SK-N-SH (cell line): ENCODE measurements around the gene ITLN1. TPM values are rescaled to one million over a fixed set of nuclear protein-coding genes. Genes with fewer than 3 reads are reported as not detected.

Source experiments
- CTCF ChIA-PET: fragments of 300-600, 350-600 bp; formaldehyde crosslinking; extraction: SDS; loops from one replicate; lab custom pipeline; 2021; lab: Yijun Ruan, JAX
- POLR2A ChIA-PET: fragments of 350-600 bp; sonication (Branson Sonifier 250); formaldehyde crosslinking; extraction: SDS; loops from one replicate; lab custom pipeline; 2020; ENCODE audit warnings: antibody characterized with exemption, inconsistent platforms; lab: Yijun Ruan, JAX
- DNase-seq: peaks from one replicate; pipeline ENCODE4 v3.0.0; 2012
- H2AFZ ChIP-seq: fragments of 200-600 bp; sonication (generic); 2 replicates; pipeline ENCODE4 v1.8.1; 2016; ENCODE audit warnings: antibody characterized with exemption, mild to moderate bottlenecking, low read depth
- H3F3A ChIP-seq: fragments of 200-600 bp; sonication (generic); replicated peaks from 2 replicates; pipeline ENCODE3; 2016; ENCODE audit warnings: antibody characterized with exemption, mild to moderate bottlenecking; ENCODE audit not compliant: insufficient read depth
- H3K27ac ChIP-seq, 2 experiments: fragments of 200-500 bp in 1 of 2; fragments of 200-600 bp in 1 of 2; sonication (Bioruptor generic) in 1 of 2; sonication (generic), shearing (Covaris generic) in 1 of 2; 2 replicates each; pipeline versions ENCODE4 v1.5.1 to v1.6.1; 2014 to 2016; ENCODE audit warnings: low read depth in 2 of 2, inconsistent platforms in 1 of 2, low read length in 1 of 2, mild to moderate bottlenecking in 1 of 2, mixed read lengths in 1 of 2
- H3K27me3 ChIP-seq: fragments of 200-600 bp; sonication (generic), shearing (Covaris generic); 2 replicates; pipeline ENCODE4 v1.6.1; 2016; ENCODE audit warnings: mixed run types; ENCODE audit not compliant: insufficient read depth
- H3K36me3 ChIP-seq, 2 experiments: fragments of 200-500 bp in 1 of 2; fragments of 200-600 bp in 1 of 2; sonication (Bioruptor generic) in 1 of 2; sonication (generic) in 1 of 2; replicated peaks in 1 of 2; 2 replicates each; pipeline versions ENCODE3 to v1.5.1; 2014 to 2016; ENCODE audit warnings: low read length in 1 of 2, mild to moderate bottlenecking in 1 of 2; ENCODE audit not compliant: insufficient read depth in 2 of 2, control insufficient read depth in 1 of 2
- H3K4me1 ChIP-seq, 2 experiments: fragments of 200-500 bp in 1 of 2; fragments of 200-600 bp in 1 of 2; sonication (Bioruptor generic) in 1 of 2; sonication (generic), shearing (Covaris generic) in 1 of 2; 2 replicates each; pipeline versions ENCODE4 v1.5.1 to v1.6.1; 2014 to 2016; ENCODE audit warnings: low read depth in 1 of 2, low read length in 1 of 2, mixed run types in 1 of 2; ENCODE audit not compliant: insufficient read depth in 2 of 2, control insufficient read depth in 1 of 2
- H3K4me2 ChIP-seq: fragments of 200-600 bp; sonication (generic), shearing (Covaris generic); 2 replicates; pipeline ENCODE4 v1.6.1; 2017; ENCODE audit warnings: mixed run types
- H3K4me3 ChIP-seq, 2 experiments: fragments of 200-500 bp in 1 of 2; fragments of 200-600 bp in 1 of 2; sonication (Bioruptor generic) in 1 of 2; sonication (generic), shearing (Covaris generic) in 1 of 2; 2 replicates each; pipeline versions ENCODE4 v1.5.1 to v1.8.1; 2014 to 2016; ENCODE audit warnings: low read depth in 2 of 2, inconsistent platforms in 1 of 2, low read length in 1 of 2, mild to moderate bottlenecking in 1 of 2, mixed read lengths in 1 of 2, moderate library complexity in 1 of 2
- H3K79me2 ChIP-seq: fragments of 200-600 bp; sonication (generic); 2 replicates; pipeline ENCODE4 v1.8.1; 2017; ENCODE audit warnings: mild to moderate bottlenecking; ENCODE audit not compliant: insufficient read depth
- H3K9ac ChIP-seq: fragments of 200-600 bp; sonication (generic); 2 replicates; pipeline ENCODE4 v1.6.1; 2017; ENCODE audit warnings: mixed run types
- H3K9me2 ChIP-seq: fragments of 200-600 bp; sonication (generic); 2 replicates; pipeline ENCODE4 v1.6.1; 2017; ENCODE audit warnings: mixed run types
- H3K9me3 ChIP-seq: fragments of 200-600 bp; sonication (generic); 2 replicates; pipeline ENCODE4 v1.6.1; 2017; ENCODE audit warnings: mixed run types, mild to moderate bottlenecking, moderate library complexity
- H4K20me1 ChIP-seq: fragments of 200-600 bp; sonication (generic); 2 replicates; pipeline ENCODE4 v1.6.1; 2017; ENCODE audit warnings: mild to moderate bottlenecking, mixed run types; ENCODE audit not compliant: insufficient read depth
- EP300 ChIP-seq, 2 experiments: IDR thresholded peaks; 2 replicates each; pipeline versions ENCODE4 v1.4.0 to v1.6.1; 2012; ENCODE audit warnings: borderline replicate concordance in 1 of 2, low read depth in 1 of 2, low read length in 1 of 2
- EZH2phosphoT487 ChIP-seq: fragments of 200-600 bp; sonication (generic); IDR thresholded peaks from 2 replicates; pipeline ENCODE4 v1.6.1; 2017; ENCODE audit warnings: low read depth, mixed run types, mild to moderate bottlenecking, antibody characterized with exemption, moderate library complexity, borderline replicate concordance
- FOXM1 ChIP-seq: IDR thresholded peaks from 2 replicates; pipeline ENCODE4 v1.4.0; 2012; ENCODE audit warnings: low read depth, mild to moderate bottlenecking
- NFIC ChIP-seq: IDR thresholded peaks from 2 replicates; pipeline ENCODE4 v1.4.0; 2012; ENCODE audit warnings: borderline replicate concordance
- NRF1 ChIP-seq: IDR thresholded peaks from 2 replicates; pipeline ENCODE4 v1.6.1; 2012; ENCODE audit warnings: low read depth, mild to moderate bottlenecking, low read length
- PBX3 ChIP-seq: IDR thresholded peaks from 2 replicates; pipeline ENCODE4; 2012
- POLR2AphosphoS5 ChIP-seq: IDR thresholded peaks from 2 replicates; pipeline ENCODE4 v1.6.1; 2012; ENCODE audit warnings: low read depth, low read length
- RCOR1 ChIP-seq: fragments of 150-350 bp; IDR thresholded peaks from 2 replicates; pipeline ENCODE4 v1.6.1; 2017; ENCODE audit warnings: antibody characterized with exemption, low read length
- RXRA ChIP-seq: IDR thresholded peaks from 2 replicates; pipeline ENCODE4 v1.4.0; 2012; ENCODE audit warnings: low read depth, mild to moderate bottlenecking, borderline replicate concordance
- SIN3A ChIP-seq: IDR thresholded peaks from 2 replicates; pipeline ENCODE4 v1.6.1; 2012; ENCODE audit warnings: low read depth, mild to moderate bottlenecking, low read length, moderate library complexity, borderline replicate concordance
- TEAD4 ChIP-seq: IDR thresholded peaks from 2 replicates; pipeline ENCODE4 v1.4.0; 2012; ENCODE audit warnings: mild to moderate bottlenecking, borderline replicate concordance; ENCODE audit not compliant: insufficient read depth
- USF1 ChIP-seq: IDR thresholded peaks from 2 replicates; pipeline ENCODE4 v1.4.0; 2012; ENCODE audit warnings: low read depth, borderline replicate concordance
- USF2 ChIP-seq: fragments of 150-350 bp; IDR thresholded peaks from 2 replicates; pipeline ENCODE4 v1.6.1; 2017; ENCODE audit warnings: antibody characterized with exemption, low read length, low read depth, borderline replicate concordance
- WGBS: methylation state at CpG from one replicate; pipeline ENCODE4 v1.1.6; 2017; ENCODE audit warnings: low lambda C conversion rate; 5-methylcytosine and 5-hydroxymethylcytosine counted together
- polyA plus RNA-seq, 3 experiments: library from polyadenylated mRNA; depleted of rRNA; stranded (reverse); fragments of >200 nt; gene quantifications; 2 replicates each; pipeline ENCODE4 v1.2.3, GENCODE V29; 2012

ITLN1 gene
- polyA plus RNA-seq, 1 of the 3 experiments (the other 2 are of a cell fraction) = not detected

- H3K27me3 ChIP-seq = no peaks in the 10 kb centered on the region; the same call in 1 of the 2 replicates
- H4K20me1 ChIP-seq = no peaks in the 10 kb centered on the region
- POLR2A ChIA-PET = no interaction called here
- TF ChIP-seq TEAD4 (no peak), NRF1 (no peak), FOXM1 (no peak)
- no peaks in the 10 kb centered on the region for H3F3A ChIP-seq
- no peak overlapping the region for H3K9ac ChIP-seq
- no peaks in the 10 kb centered on the region for H3K4me1 ChIP-seq
- no peaks in the 10 kb centered on the region for H3K9me3 ChIP-seq
- no peak for DNase-seq
- CTCF ChIA-PET = no interaction called here
- no peak overlapping the region for H3K27ac ChIP-seq
- no peaks in the 10 kb centered on the region for H3K79me2 ChIP-seq
- no peaks in the 10 kb centered on the region for H3K9me2 ChIP-seq
- no peak overlapping the region for H2AFZ ChIP-seq
- whole genome bisulfite sequencing = 13% methylated on average over 6 of the region's 6 CpGs
- no peak overlapping the region for H3K4me3 ChIP-seq
- H3K4me2 ChIP-seq = no peak overlapping the region
- H3K36me3 ChIP-seq = no peaks in the 10 kb centered on the region
Observed at GRCh38 chr1:160866695-160867260, 18.2 kb downstream of the ITLN1 start.

- H3K4me2 ChIP-seq = no peak overlapping the region
- CTCF ChIA-PET = interaction anchor here (1.1 kb wide), 1 partner anchor 19 kb away, joined by 5 read pairs; the partner anchor contains the start of gene ITLN1
Observed at GRCh38 chr1:160866001-160866694, 18.8 kb downstream of the ITLN1 start.

More at GRCh38 chr1:160866001-160866694, 18.8 kb downstream of the ITLN1 start:
- no peaks in the 10 kb centered on the region for H3K4me1 ChIP-seq
- DNase-seq = no peak
- no peaks in the 10 kb centered on the region for H3K36me3 ChIP-seq
- no peak overlapping the region for H3K27ac ChIP-seq
- no peak overlapping the region for H2AFZ ChIP-seq
- no peaks in the 10 kb centered on the region for H3K9me2 ChIP-seq
- H3F3A ChIP-seq = no peaks in the 10 kb centered on the region
- no peak overlapping the region for H3K9ac ChIP-seq
- H3K9me3 ChIP-seq = no peaks in the 10 kb centered on the region
- POLR2A ChIA-PET = no interaction called here
- H3K79me2 ChIP-seq = no peaks in the 10 kb centered on the region
- TF ChIP-seq POLR2AphosphoS5 (no peak), RCOR1 (no peak), PBX3 (no peak), USF2 (no peak), EP300 (IDR thresholded peaks at IDR 0.05; ENCODE audit: borderline replicate concordance in 1 of 2, low read depth in 1 of 2, low read length in 1 of 2) (no peak), NFIC (no peak), SIN3A (no peak), EZH2phosphoT487 (no peak), RXRA (no peak), USF1 (no peak), FOXM1 (no peak), TEAD4 (no peak)
- H3K27me3 ChIP-seq = no peaks in the 10 kb centered on the region; the same call in 1 of the 2 replicates
- no peaks in the 10 kb centered on the region for H4K20me1 ChIP-seq
- H3K4me3 ChIP-seq = no peak overlapping the region
